H9 (cell line): ENCODE results near the gene TNIP3. TPM values are rescaled to one million over a fixed set of nuclear protein-coding genes. Genes with fewer than 3 reads are reported as not detected.

Experiments
- DNase-seq: peaks from one replicate; pipeline ENCODE4 v3.0.0-alpha.2; 2017
- H2AFZ ChIP-seq: one replicate; pipeline ENCODE4 v1.6.1; 2013; ENCODE audit warnings: mild to moderate bottlenecking, low read length, control low read depth, moderate library complexity
- H2AK5ac ChIP-seq: 2 replicates; pipeline ENCODE4 v1.6.1; 2013; ENCODE audit warnings: low read length, control low read depth, mixed read lengths; ENCODE audit not compliant: insufficient read length
- H2BK120ac ChIP-seq: one replicate; pipeline ENCODE4 v1.6.1; 2013; ENCODE audit warnings: low read depth, mild to moderate bottlenecking, low read length, control low read depth, inconsistent platforms; ENCODE audit not compliant: poor library complexity, severe bottlenecking
- H2BK12ac ChIP-seq: 2 replicates; pipeline ENCODE4 v1.6.1; 2013; ENCODE audit warnings: low read length, control low read depth, mixed read lengths, low read depth; ENCODE audit not compliant: insufficient read length
- H2BK15ac ChIP-seq: 2 replicates; pipeline ENCODE4 v1.6.1; 2013; ENCODE audit warnings: low read depth, low read length, control low read depth
- H2BK20ac ChIP-seq: one replicate; pipeline ENCODE4 v1.6.1; 2013; ENCODE audit warnings: low read depth, mild to moderate bottlenecking, low read length, control low read depth, inconsistent platforms; ENCODE audit not compliant: poor library complexity, severe bottlenecking
- H2BK5ac ChIP-seq: 2 replicates; pipeline ENCODE4 v1.6.1; 2013; ENCODE audit warnings: low read length, control low read depth, mixed read lengths; ENCODE audit not compliant: insufficient read length
- H3K14ac ChIP-seq: 2 replicates; pipeline ENCODE4 v1.6.1; 2013; ENCODE audit warnings: low read length, control low read depth; ENCODE audit not compliant: insufficient read depth
- H3K18ac ChIP-seq: 2 replicates; pipeline ENCODE4 v1.6.1; 2013; ENCODE audit warnings: low read depth, mild to moderate bottlenecking, mixed read lengths, low read length, control low read depth; ENCODE audit not compliant: insufficient read length
- H3K23ac ChIP-seq: 2 replicates; pipeline ENCODE4 v1.6.1; 2013; ENCODE audit warnings: low read length, control low read depth, mixed read lengths, low read depth; ENCODE audit not compliant: insufficient read length
- H3K23me2 ChIP-seq: 2 replicates; pipeline ENCODE4 v1.6.1; 2013; ENCODE audit warnings: low read depth, mild to moderate bottlenecking, mixed read lengths, low read length, control low read depth; ENCODE audit not compliant: insufficient read length, poor library complexity, severe bottlenecking
- H3K27ac ChIP-seq: 2 replicates; pipeline ENCODE4 v1.5.1; 2013; ENCODE audit warnings: low read length, control low read depth, mixed read lengths, low read depth; ENCODE audit not compliant: insufficient read length
- H3K27me3 ChIP-seq: 2 replicates; pipeline ENCODE4 v1.6.1; 2013; ENCODE audit warnings: low read length, control low read depth, inconsistent platforms; ENCODE audit not compliant: insufficient read depth
- H3K4ac ChIP-seq: 2 replicates; pipeline ENCODE4 v1.6.1; 2013; ENCODE audit warnings: low read depth, mild to moderate bottlenecking, control low read depth, inconsistent platforms, low read length, moderate library complexity
- H3K4me1 ChIP-seq: 2 replicates; pipeline ENCODE4 v1.6.1; 2013; ENCODE audit warnings: low read length, control low read depth, inconsistent platforms; ENCODE audit not compliant: insufficient read depth
- H3K4me2 ChIP-seq: 2 replicates; pipeline ENCODE4 v1.6.1; 2013; ENCODE audit warnings: low read length, control low read depth, mixed read lengths; ENCODE audit not compliant: insufficient read length, insufficient read depth
- H3K56ac ChIP-seq: 2 replicates; pipeline ENCODE4 v1.6.1; 2013; ENCODE audit warnings: low read depth, mild to moderate bottlenecking, mixed read lengths, low read length, control low read depth; ENCODE audit not compliant: insufficient read length
- H3K79me1 ChIP-seq: 2 replicates; pipeline ENCODE4 v1.6.1; 2013; ENCODE audit warnings: low read depth, mild to moderate bottlenecking, moderate library complexity, low read length, control low read depth, inconsistent platforms; ENCODE audit not compliant: insufficient read depth, poor library complexity, severe bottlenecking
- H3K79me2 ChIP-seq: 2 replicates; pipeline ENCODE4 v1.6.1; 2013; ENCODE audit warnings: low read length, control low read depth, inconsistent platforms; ENCODE audit not compliant: insufficient read depth
- H3K9ac ChIP-seq: 2 replicates; pipeline ENCODE4 v1.6.1; 2013; ENCODE audit warnings: low read length, control low read depth, mixed read lengths; ENCODE audit not compliant: insufficient read length; ENCODE audit errors: extremely low read depth
- H3K9me3 ChIP-seq: one replicate; pipeline ENCODE4 v1.6.1; 2013; ENCODE audit warnings: low read depth, low read length, inconsistent platforms; ENCODE audit not compliant: control insufficient read depth
- H3T11ph ChIP-seq: one replicate; pipeline ENCODE4 v1.6.1; 2013; ENCODE audit warnings: mild to moderate bottlenecking, low read length, control low read depth, inconsistent platforms
- H4K20me1 ChIP-seq: one replicate; pipeline ENCODE4 v1.6.1; 2013; ENCODE audit not compliant: control insufficient read depth, insufficient read length, insufficient read depth
- H4K5ac ChIP-seq: 2 replicates; pipeline ENCODE4 v1.6.1; 2013; ENCODE audit warnings: low read depth, mild to moderate bottlenecking, mixed read lengths, low read length, control low read depth; ENCODE audit not compliant: insufficient read length
- H4K8ac ChIP-seq: replicated peaks from 2 replicates; pipeline ENCODE4 v1.6.1; 2013; ENCODE audit warnings: low read length, control low read depth, mixed read lengths, low read depth; ENCODE audit not compliant: insufficient read length
- H4K91ac ChIP-seq: 2 replicates; pipeline ENCODE4 v1.6.1; 2013; ENCODE audit warnings: low read depth, mild to moderate bottlenecking, moderate library complexity, mixed read lengths, low read length, control low read depth; ENCODE audit not compliant: insufficient read length
- H3K27ac Mint-ChIP-seq, 3 experiments: 2 replicates in 2 of 3; 3 replicates in 1 of 3; pipeline ENCODE4 v1.8.0; 2020 to 2021; ENCODE audit warnings: mixed read lengths in 3 of 3, mild to moderate bottlenecking in 1 of 3, moderate library complexity in 1 of 3
- H3K27me3 Mint-ChIP-seq: 2 replicates; pipeline ENCODE4 v1.8.0; 2021; ENCODE audit warnings: low read depth, mild to moderate bottlenecking, moderate library complexity, mixed read lengths
- H3K36me3 Mint-ChIP-seq, 3 experiments: 2 replicates in 2 of 3; 3 replicates in 1 of 3; pipeline ENCODE4 v1.8.0; 2020 to 2021; ENCODE audit warnings: low read depth in 3 of 3, mixed read lengths in 3 of 3; ENCODE audit not compliant: insufficient read depth in 1 of 3
- H3K4me1 Mint-ChIP-seq, 2 experiments: 2 replicates each; pipeline ENCODE4 v1.8.0; 2020; ENCODE audit warnings: mixed read lengths in 2 of 2
- H3K4me3 Mint-ChIP-seq, 2 experiments: 2 replicates in 1 of 2; 3 replicates in 1 of 2; pipeline ENCODE4 v1.8.0; 2020 to 2021; ENCODE audit warnings: mild to moderate bottlenecking in 2 of 2, mixed read lengths in 2 of 2, moderate library complexity in 1 of 2
- H3K9me3 Mint-ChIP-seq, 2 experiments: 2 replicates in 1 of 2; 3 replicates in 1 of 2; pipeline ENCODE4 v1.8.0; 2020; ENCODE audit warnings: mild to moderate bottlenecking in 2 of 2, mixed read lengths in 2 of 2, moderate library complexity in 1 of 2
- WGBS: extraction: QIAGEN DNeasy Blood & Tissue Kit; methylation state at CpG from one replicate; pipeline ENCODE4 v1.1.7; 2013; ENCODE audit warnings: missing lambda C conversion rate, low lambda C conversion rate, mixed read lengths; ENCODE audit not compliant: insufficient read length; ENCODE audit errors: extremely low coverage; 5-methylcytosine and 5-hydroxymethylcytosine counted together
- total RNA-seq: library from RNA; stranded (reverse); gene quantifications from 2 replicates; pipeline ENCODE4 v1.2.1, GENCODE V29; 2021
- TF ChIP-seq, protein P1 (sequence below): fragments of 200-600 bp; sonication (generic); conservative IDR thresholded peaks from 3 replicates; pipeline ENCODE4 v1.8.0; 2021; ENCODE audit warnings: antibody characterized with exemption, mild to moderate bottlenecking

Gene TNIP3
- total RNA-seq, 1 experiment from 2014 or later, result not detected

DNA sequence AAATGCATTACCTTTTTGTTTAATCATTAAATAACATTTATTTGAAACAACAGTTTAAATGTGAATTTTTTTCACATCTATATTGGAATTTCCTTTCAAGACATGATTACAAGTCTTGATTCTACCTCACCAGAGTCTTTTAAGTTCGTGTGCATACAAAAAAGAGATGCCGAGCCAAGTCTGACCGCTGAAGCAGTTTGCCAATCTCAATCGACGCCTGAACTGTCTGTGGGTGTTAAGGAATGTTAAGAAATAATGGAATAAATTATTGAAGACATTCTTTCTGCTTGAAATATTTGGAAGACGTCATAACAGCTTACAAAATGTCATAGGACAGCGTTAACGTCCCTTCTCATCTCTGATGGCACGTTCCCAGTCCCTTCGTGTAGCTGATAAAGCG lies 27.9 kb upstream of the TNIP3 start:
- no peak for DNase-seq
- Mint-ChIP-seq H3K27me3 (no peaks in the 10 kb centered on the region), H3K27ac (no peak overlapping the region), H3K9me3 (no peaks in the 10 kb centered on the region), H3K4me1 (peaks cover 13% of the 10 kb centered on the region in 2 experiments), H3K4me3 (no peak overlapping the region), H3K36me3 (no peaks in the 10 kb centered on the region)
- H3K14ac ChIP-seq, result no peak overlapping the region
- no peak overlapping the region for H3K18ac ChIP-seq
- H3T11ph ChIP-seq, result no peak overlapping the region
- no peak overlapping the region for H2AK5ac ChIP-seq
- H3K23ac ChIP-seq, result no peak overlapping the region
- no peaks in the 10 kb centered on the region for H3K27me3 ChIP-seq
- H3K56ac ChIP-seq, result no peak overlapping the region
- H2BK12ac ChIP-seq, result no peak overlapping the region
- no peaks in the 10 kb centered on the region for H4K20me1 ChIP-seq
- H3K9me3 ChIP-seq, result no peaks in the 10 kb centered on the region
- H2BK5ac ChIP-seq, result no peak overlapping the region
- TF ChIP-seq, protein P1, sequence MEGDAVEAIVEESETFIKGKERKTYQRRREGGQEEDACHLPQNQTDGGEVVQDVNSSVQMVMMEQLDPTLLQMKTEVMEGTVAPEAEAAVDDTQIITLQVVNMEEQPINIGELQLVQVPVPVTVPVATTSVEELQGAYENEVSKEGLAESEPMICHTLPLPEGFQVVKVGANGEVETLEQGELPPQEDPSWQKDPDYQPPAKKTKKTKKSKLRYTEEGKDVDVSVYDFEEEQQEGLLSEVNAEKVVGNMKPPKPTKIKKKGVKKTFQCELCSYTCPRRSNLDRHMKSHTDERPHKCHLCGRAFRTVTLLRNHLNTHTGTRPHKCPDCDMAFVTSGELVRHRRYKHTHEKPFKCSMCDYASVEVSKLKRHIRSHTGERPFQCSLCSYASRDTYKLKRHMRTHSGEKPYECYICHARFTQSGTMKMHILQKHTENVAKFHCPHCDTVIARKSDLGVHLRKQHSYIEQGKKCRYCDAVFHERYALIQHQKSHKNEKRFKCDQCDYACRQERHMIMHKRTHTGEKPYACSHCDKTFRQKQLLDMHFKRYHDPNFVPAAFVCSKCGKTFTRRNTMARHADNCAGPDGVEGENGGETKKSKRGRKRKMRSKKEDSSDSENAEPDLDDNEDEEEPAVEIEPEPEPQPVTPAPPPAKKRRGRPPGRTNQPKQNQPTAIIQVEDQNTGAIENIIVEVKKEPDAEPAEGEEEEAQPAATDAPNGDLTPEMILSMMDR, result no peak
- no peak overlapping the region for H2BK15ac ChIP-seq
- H2BK120ac ChIP-seq, result no peak overlapping the region
- H3K79me2 ChIP-seq, result no peaks in the 10 kb centered on the region
- no peak overlapping the region for H2AFZ ChIP-seq
- H4K5ac ChIP-seq, result no peak overlapping the region
- no peak overlapping the region for H3K4me2 ChIP-seq
- no peaks in the 10 kb centered on the region for H3K23me2 ChIP-seq
- no CpG with 5 or more reads among the region's 11 CpGs for WGBS
- H3K79me1 ChIP-seq, result no peaks in the 10 kb centered on the region
- H4K8ac ChIP-seq, result no peak overlapping the region
- H2BK20ac ChIP-seq, result no peak overlapping the region
- no peak overlapping the region for H3K9ac ChIP-seq
- H3K27ac ChIP-seq, result no peak overlapping the region
- H3K4me1 ChIP-seq, result peaks cover 5% of the 10 kb centered on the region; the same call in 1 of the 2 replicates
- no peak overlapping the region for H4K91ac ChIP-seq
- no peak overlapping the region for H3K4ac ChIP-seq
